Measurements from ENCODE around the gene CPXM2. TPM values are rescaled to one million over a fixed set of nuclear protein-coding genes. Genes with fewer than 3 reads are reported as not detected.

Gene CPXM2
- total and polyA plus RNA-seq, 9 of the 15 experiments (the other 6 are each of a cell fraction or from before 2014, with no cell fraction given), result not detected

DNA sequence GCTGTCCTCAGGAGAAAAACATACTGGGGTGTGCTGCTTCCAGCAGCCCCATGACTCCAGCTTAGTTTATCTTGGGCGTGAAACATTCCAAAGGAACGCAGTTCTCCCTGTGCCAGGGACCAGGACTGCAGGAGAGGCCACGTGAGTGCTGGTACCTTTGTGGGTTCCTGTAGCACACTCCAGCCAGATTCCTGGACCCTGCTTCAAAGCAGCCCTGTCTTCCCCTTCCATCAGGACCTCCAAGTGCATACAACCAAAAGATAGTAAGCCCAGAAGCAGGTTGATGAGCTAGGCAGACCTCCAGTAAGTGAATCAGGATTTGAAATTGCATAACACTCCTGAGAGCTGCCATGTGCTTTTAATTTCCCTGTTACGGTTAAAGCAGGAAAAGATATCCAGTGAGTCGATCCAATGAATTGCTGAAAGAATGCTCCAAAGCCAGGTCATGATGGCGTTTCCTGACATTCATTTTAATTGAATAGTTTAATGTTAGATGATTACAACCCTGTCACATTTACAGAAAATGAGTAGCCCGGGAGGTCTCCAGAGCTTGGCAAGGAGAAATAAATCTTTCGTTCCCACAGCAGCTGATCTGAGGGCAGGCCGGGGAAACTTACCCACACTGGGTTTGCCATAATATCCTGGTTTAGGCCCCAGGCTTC lies 38.9 kb upstream of the CPXM2 start:
- H4K20me1 ChIP-seq (replicated peaks; ENCODE audit: control insufficient read depth, insufficient read depth, low read length), result no peaks in the 10 kb centered on the region
- no peak for DNase-seq (ENCODE audit: extremely low read depth in 1 of 4, low spot score in 3 of 4)
- POLR2A ChIA-PET, result no interaction called here
- intact Hi-C loops (cut with micrococcal nuclease), result no loop called here
- H3K79me2 ChIP-seq (ENCODE audit: control insufficient read depth, insufficient read depth, low read length), result no peaks in the 10 kb centered on the region
- ATAC-seq, result no peak
- no peak overlapping the region for H3K9ac ChIP-seq (ENCODE audit: insufficient read depth in 1 of 2, low read depth in 2 of 2, low read length in 2 of 2)
- H3K4me1 ChIP-seq (replicated peaks in 1 of 2; ENCODE audit: control insufficient read depth in 2 of 2, insufficient read depth in 2 of 2, low read length in 2 of 2), result no peaks in the 10 kb centered on the region
- no TSS peak for BruUV-seq (replicated peaks)
- no peak overlapping the region for H3K4me2 ChIP-seq (ENCODE audit: insufficient read depth, low read length)
- WGBS (ENCODE audit: insufficient coverage, low coverage, missing lambda C conversion rate), result 3% methylated on average over 8 of the region's 9 CpGs
- H2AFZ ChIP-seq (ENCODE audit: low read depth, low read length), result no peak overlapping the region
- CTCF ChIA-PET (ENCODE audit: low intra/inter-chr PET ratio), result no interaction called here
- in situ Hi-C loops (cut with MboI), result no loop called here
- no peaks in the 10 kb centered on the region for H3K27me3 ChIP-seq (ENCODE audit: control insufficient read depth in 2 of 2, insufficient read depth in 2 of 2, low read length in 2 of 2)
- no peak overlapping the region for H3K27ac ChIP-seq (ENCODE audit: extremely low read depth, low read depth, low read length)
- no peaks in the 10 kb centered on the region for H3K9me1 ChIP-seq (ENCODE audit: control insufficient read depth, insufficient read depth, low read length)
- no peaks in the 10 kb centered on the region for H3K9me3 ChIP-seq (replicated peaks; ENCODE audit: control insufficient read depth, insufficient read depth, low read depth, low read length)
- H3K4me3 ChIP-seq, result no peak overlapping the region
- no peak for FAIRE-seq
- no peaks in the 10 kb centered on the region for H3K36me3 ChIP-seq (ENCODE audit: control insufficient read depth, insufficient read depth, low read length)
- TF ChIP-seq SMARCB1 (IDR thresholded peaks at IDR 0.05; ENCODE audit: insufficient read length, low read depth), result no peak
- no peak for TF ChIP-seq HES1 (IDR thresholded peaks at IDR 0.05; ENCODE audit: low read depth)
- TF ChIP-seq CHD7 (IDR thresholded peaks at IDR 0.05; ENCODE audit: low read depth, low read length), result no peak
- no peak for TF ChIP-seq HDAC2 (IDR thresholded peaks at IDR 0.05)
- no peak for TF ChIP-seq SNIP1 (IDR thresholded peaks at IDR 0.05; ENCODE audit: low read depth)
- TF ChIP-seq SP1 (CRISPR knock-in tag; IDR thresholded peaks at IDR 0.05), result no peak
- no peak for TF ChIP-seq SIN3B (IDR thresholded peaks at IDR 0.05; ENCODE audit: low read depth)

Data from K562 (cell line).